A673 (cell line): ENCODE data around the gene SLC17A3.

ENCODE experiments used
- CTCF ChIP-seq: fragments of 300-800, 200-600 bp; sonication (generic); conservative IDR thresholded peaks from 2 replicates; pipeline ENCODE4 v1.5.1; 2017; ENCODE audit warnings: low read depth, mild to moderate bottlenecking, antibody characterized with exemption, low read length, moderate library complexity, mixed read lengths
- EZH2 ChIP-seq: fragments of 200-600 bp; sonication (generic); IDR thresholded peaks from 2 replicates; pipeline ENCODE4 v1.6.1; 2017; ENCODE audit warnings: borderline replicate concordance, low read depth, mild to moderate bottlenecking, mixed read lengths, antibody characterized with exemption, low read length; ENCODE audit not compliant: poor library complexity, severe bottlenecking

GRCh38 chr6:25872814-25873213 lies 1.2 kb downstream of the SLC17A3 start:
- no peak for TF ChIP-seq CTCF
- no peak for TF ChIP-seq EZH2
